H1 (cell line): ENCODE results near the gene NUPR1. TPM values are rescaled to one million over a fixed set of nuclear protein-coding genes. Genes with fewer than 3 reads are reported as not detected.

Experiments used
- BACH1 ChIP-seq: IDR thresholded peaks from 2 replicates; pipeline ENCODE4 v1.6.1; 2012; ENCODE audit warnings: low read length, improper control_type of control experiment
- CHD7 ChIP-seq: fragments of 300-600 bp; sonication (generic); IDR thresholded peaks from 2 replicates; pipeline ENCODE4 v1.7.1; 2012; ENCODE audit warnings: low read length, moderate library complexity, mild to moderate bottlenecking, inconsistent platforms; ENCODE audit not compliant: insufficient replicate concordance
- MAX ChIP-seq: IDR thresholded peaks from 2 replicates; pipeline ENCODE4 v1.6.1; 2012; ENCODE audit warnings: inconsistent platforms
- POLR2A ChIP-seq, 2 experiments: IDR thresholded peaks; 1 replicate in 1 of 2; 2 replicates in 1 of 2; pipeline ENCODE4 v1.6.1; 2011; ENCODE audit warnings: low read depth in 2 of 2, low read length in 2 of 2, mild to moderate bottlenecking in 2 of 2; ENCODE audit errors: control extremely low read depth in 1 of 2
- POU5F1 ChIP-seq: IDR thresholded peaks from 2 replicates; pipeline ENCODE4 v1.6.1; 2011; ENCODE audit warnings: low read depth, mild to moderate bottlenecking, low read length, moderate library complexity
- SIX5 ChIP-seq: IDR thresholded peaks from 2 replicates; pipeline ENCODE4 v1.6.1; 2011; ENCODE audit warnings: mild to moderate bottlenecking, low read depth, low read length
- TAF7 ChIP-seq: optimal IDR thresholded peaks from 2 replicates; pipeline ENCODE3; 2011; ENCODE audit warnings: low read depth, mild to moderate bottlenecking, inconsistent platforms, low read length, moderate library complexity, borderline replicate concordance
- TCF12 ChIP-seq: IDR thresholded peaks from 2 replicates; pipeline ENCODE4 v1.6.1; 2011; ENCODE audit warnings: low read depth, mild to moderate bottlenecking, low read length
- TEAD4 ChIP-seq: IDR thresholded peaks from 2 replicates; pipeline ENCODE4 v1.6.1; 2012; ENCODE audit warnings: low read depth, low read length, inconsistent platforms, mixed read lengths
- polyA plus RNA-seq, 7 experiments: library from polyadenylated mRNA; depleted of rRNA in 3 of 7; stranded (reverse) in 5 of 7; unstranded in 2 of 7; fragments of >200 nt in 5 of 7; fragments of 200-250 nt in 2 of 7; gene quantifications; 1 replicate in 5 of 7; 2 replicates in 1 of 7; 4 replicates in 1 of 7; pipeline versions ENCODE4 v1.2.1 to v1.2.3, GENCODE V29; 2011 to 2013; ENCODE audit warnings: missing spikeins in 2 of 7, mixed read lengths in 2 of 7
- total RNA-seq: library from RNA; stranded (reverse); fragmentation: NEBNext Ultra II Directional; extraction: Animal tissue kit (Norgen Biotek cat#: 25700); gene quantifications from 2 replicates; pipeline ENCODE4 v1.2.1, GENCODE V29; 2021

The NUPR1 gene
- total and polyA plus RNA-seq, 2 of the 8 experiments (the other 6 are each of a cell fraction or from before 2014, with no cell fraction given): 0.17 to 0.20 TPM

- TF ChIP-seq BACH1: no peak
- no peak for TF ChIP-seq MAX
- no peak for TF ChIP-seq TAF7
- no peak for TF ChIP-seq POLR2A (IDR thresholded peaks at IDR 0.05; ENCODE audit: control extremely low read depth in 1 of 2, low read depth in 2 of 2, low read length in 2 of 2)
- no peak for TF ChIP-seq POU5F1
- TF ChIP-seq TEAD4: no peak
- no peak for TF ChIP-seq SIX5
- TF ChIP-seq TCF12: no peak
- no peak for TF ChIP-seq CHD7
- TF ChIP-seq, all 59 proteins: peak for 0
These were observed 42.0 kb upstream of the NUPR1 start (continued) for GRCh38 chr16:28580726-28581315.
